Parathyroid adenoma (tissue), 2 donors: Measurements from ENCODE around the gene XKR8.

Experiments used
- H2AFZ ChIP-seq: fragments of 300-600 bp; sonication (generic); one replicate; pipeline ENCODE4 v1.7.0; 2017; ENCODE audit warnings: antibody characterized with exemption, mild to moderate bottlenecking
- H3K27ac ChIP-seq: fragments of 300-600 bp; sonication (generic); one replicate; pipeline ENCODE4 v1.7.0; 2017
- H3K27me3 ChIP-seq: fragments of 300-600 bp; sonication (generic); one replicate; pipeline ENCODE4 v1.7.0; 2017; ENCODE audit warnings: low read length; ENCODE audit not compliant: control insufficient read depth, insufficient read depth
- H3K36me3 ChIP-seq: fragments of 300-600 bp; sonication (generic); one replicate; pipeline ENCODE4 v1.7.0; 2017; ENCODE audit warnings: low read length; ENCODE audit not compliant: control insufficient read depth, insufficient read depth
- H3K4me1 ChIP-seq: fragments of 300-600 bp; sonication (generic); one replicate; pipeline ENCODE4 v1.7.0; 2017; ENCODE audit warnings: control low read depth
- H3K4me2 ChIP-seq: fragments of 300-600 bp; sonication (generic); one replicate; pipeline ENCODE4 v1.7.0; 2017; ENCODE audit warnings: low read length
- H3K4me3 ChIP-seq: fragments of 300-600 bp; sonication (generic); one replicate; pipeline ENCODE4 v1.7.0; 2017; ENCODE audit warnings: low read depth, low read length
- H3K79me2 ChIP-seq: fragments of 300-600 bp; sonication (generic); one replicate; pipeline ENCODE4 v1.7.0; 2017; ENCODE audit warnings: control low read depth
- H3K9ac ChIP-seq: fragments of 300-600 bp; sonication (generic); one replicate; pipeline ENCODE4 v1.7.0; 2017; ENCODE audit warnings: mild to moderate bottlenecking
- H3K9me3 ChIP-seq: fragments of 300-600 bp; sonication (generic); one replicate; pipeline ENCODE4 v1.7.0; 2017; ENCODE audit warnings: low read length; ENCODE audit not compliant: control insufficient read depth
- TF ChIP-seq, protein P1 (sequence below): fragments of 300-600 bp; sonication (generic); IDR thresholded peaks from one replicate; pipeline ENCODE4 v1.7.0; 2017; ENCODE audit warnings: antibody characterized with exemption, mild to moderate bottlenecking
- donor health status: primary hyperparathyroidism.

XKR8 gene

DNA sequence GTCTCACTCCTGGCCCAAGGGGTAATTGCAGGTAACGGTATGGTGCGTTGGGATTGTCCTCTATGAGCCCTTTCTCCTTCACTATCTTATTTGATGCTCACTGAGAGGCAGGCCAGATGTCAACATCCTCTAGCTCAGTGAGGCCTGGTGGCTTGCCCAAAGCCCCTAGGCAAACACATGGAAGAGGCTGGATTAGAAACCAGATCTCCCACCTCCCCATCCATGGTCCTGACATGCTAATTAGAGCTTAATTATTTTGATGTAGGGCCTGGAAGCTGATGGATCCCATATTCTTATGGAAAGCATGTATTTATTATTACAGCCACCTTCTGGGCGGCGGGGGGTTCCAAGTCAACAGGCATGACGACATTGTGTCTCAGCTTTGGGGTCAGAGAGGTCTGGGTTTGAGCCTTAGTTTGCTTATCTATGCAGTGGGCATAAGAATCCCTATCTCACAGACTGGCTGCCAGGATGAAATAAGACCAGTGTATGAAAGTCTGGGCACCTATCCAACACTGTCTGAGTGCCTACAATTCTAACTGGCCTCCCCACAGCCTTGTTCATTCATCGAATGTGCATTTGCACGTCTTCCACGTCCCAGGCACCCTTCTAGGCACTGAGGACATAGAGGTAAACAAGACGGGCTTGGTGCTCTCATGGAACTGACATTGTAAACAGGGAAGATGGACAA is 18.8 kb upstream of the XKR8 start:
- H3K36me3 ChIP-seq, result no peaks in the 10 kb centered on the region
- no peaks in the 10 kb centered on the region for H3K27me3 ChIP-seq
- no peak overlapping the region for H3K4me3 ChIP-seq
- no peaks in the 10 kb centered on the region for H3K9me3 ChIP-seq
- no peaks in the 10 kb centered on the region for H3K4me1 ChIP-seq
- no peak overlapping the region for H3K4me2 ChIP-seq
- TF ChIP-seq, protein P1, sequence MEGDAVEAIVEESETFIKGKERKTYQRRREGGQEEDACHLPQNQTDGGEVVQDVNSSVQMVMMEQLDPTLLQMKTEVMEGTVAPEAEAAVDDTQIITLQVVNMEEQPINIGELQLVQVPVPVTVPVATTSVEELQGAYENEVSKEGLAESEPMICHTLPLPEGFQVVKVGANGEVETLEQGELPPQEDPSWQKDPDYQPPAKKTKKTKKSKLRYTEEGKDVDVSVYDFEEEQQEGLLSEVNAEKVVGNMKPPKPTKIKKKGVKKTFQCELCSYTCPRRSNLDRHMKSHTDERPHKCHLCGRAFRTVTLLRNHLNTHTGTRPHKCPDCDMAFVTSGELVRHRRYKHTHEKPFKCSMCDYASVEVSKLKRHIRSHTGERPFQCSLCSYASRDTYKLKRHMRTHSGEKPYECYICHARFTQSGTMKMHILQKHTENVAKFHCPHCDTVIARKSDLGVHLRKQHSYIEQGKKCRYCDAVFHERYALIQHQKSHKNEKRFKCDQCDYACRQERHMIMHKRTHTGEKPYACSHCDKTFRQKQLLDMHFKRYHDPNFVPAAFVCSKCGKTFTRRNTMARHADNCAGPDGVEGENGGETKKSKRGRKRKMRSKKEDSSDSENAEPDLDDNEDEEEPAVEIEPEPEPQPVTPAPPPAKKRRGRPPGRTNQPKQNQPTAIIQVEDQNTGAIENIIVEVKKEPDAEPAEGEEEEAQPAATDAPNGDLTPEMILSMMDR, result no peak
- H2AFZ ChIP-seq, result no peak overlapping the region
- no peak overlapping the region for H3K9ac ChIP-seq
- no peak overlapping the region for H3K27ac ChIP-seq
- H3K79me2 ChIP-seq, result no peaks in the 10 kb centered on the region

DNA sequence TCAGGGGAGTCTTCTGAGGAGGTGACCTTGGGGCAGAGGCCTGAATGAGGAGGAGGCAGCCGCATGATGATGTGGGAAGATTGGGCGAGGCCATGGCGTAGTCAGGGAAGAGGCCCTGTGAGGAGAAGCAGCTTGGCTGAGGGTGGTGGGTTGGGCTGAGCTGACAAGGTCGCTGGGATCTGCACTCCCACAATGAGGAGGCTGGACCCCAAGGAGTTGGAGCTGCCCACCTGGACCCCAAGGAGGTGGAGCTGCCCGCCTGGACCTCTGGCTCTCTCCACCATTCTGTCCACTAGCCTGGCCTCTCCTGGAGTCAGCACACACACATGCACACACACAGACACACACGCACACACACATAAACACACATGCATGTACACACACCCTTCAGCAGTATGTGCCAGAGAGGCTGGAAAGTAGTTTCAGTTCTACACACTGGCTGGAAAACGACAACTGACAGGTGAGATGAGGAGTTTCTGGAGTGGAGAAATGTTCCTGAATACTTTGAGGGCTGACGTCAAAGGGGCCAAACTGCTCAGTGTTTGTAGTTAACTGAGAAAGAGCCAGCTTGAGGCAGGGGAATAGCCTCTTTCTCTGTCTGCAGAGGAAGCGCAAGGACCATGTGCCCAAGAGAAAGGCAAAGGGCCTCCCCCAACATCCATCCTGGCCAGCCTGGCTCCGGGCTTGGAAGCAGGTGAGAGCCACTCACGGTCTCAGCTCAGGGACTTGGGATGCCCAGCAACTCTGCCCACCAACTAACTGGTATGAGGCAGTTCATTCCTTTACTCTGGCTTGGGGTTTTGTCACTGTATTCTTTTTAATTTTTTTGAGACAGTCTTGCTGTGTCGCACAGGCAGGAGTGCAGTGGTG is 17.9 kb upstream of the XKR8 start:
- Histone ChIP-seq H3K4me3 (no peak overlapping the region), H3K27me3 (no peaks in the 10 kb centered on the region), H3K36me3 (no peaks in the 10 kb centered on the region), H3K9ac (no peak overlapping the region), H3K9me3 (no peaks in the 10 kb centered on the region), H3K79me2 (no peaks in the 10 kb centered on the region), H3K4me1 (no peaks in the 10 kb centered on the region), H2AFZ (no peak overlapping the region), H3K27ac (no peak overlapping the region), H3K4me2 (no peak overlapping the region)
- TF ChIP-seq, protein P1, result no peak

DNA sequence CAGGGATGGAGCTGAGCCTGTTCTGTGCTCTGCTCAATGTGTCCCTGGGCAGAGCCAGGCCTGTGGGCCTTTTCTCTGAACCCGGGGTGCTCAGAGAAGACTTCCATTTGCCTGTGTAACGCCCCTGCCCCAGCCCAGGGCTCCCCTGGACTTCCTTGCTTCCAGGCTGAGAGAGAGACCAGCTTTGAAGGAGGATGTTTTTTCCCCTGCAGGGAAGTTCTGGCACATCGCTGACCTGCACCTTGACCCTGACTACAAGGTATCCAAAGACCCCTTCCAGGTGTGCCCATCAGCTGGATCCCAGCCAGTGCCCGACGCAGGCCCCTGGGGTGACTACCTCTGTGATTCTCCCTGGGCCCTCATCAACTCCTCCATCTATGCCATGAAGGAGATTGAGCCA is 14.8 kb upstream of the XKR8 start:
- TF ChIP-seq, protein P1, result no peak
- H3K9me3 ChIP-seq, result no peaks in the 10 kb centered on the region
- no peaks in the 10 kb centered on the region for H3K36me3 ChIP-seq
- no peaks in the 10 kb centered on the region for H3K27me3 ChIP-seq
- H3K27ac ChIP-seq, result no peak overlapping the region
- no peak overlapping the region for H3K4me3 ChIP-seq
- no peaks in the 10 kb centered on the region for H3K79me2 ChIP-seq
- H3K4me1 ChIP-seq, result no peaks in the 10 kb centered on the region
- no peak overlapping the region for H2AFZ ChIP-seq
- H3K4me2 ChIP-seq, result no peak overlapping the region
- no peak overlapping the region for H3K9ac ChIP-seq

DNA sequence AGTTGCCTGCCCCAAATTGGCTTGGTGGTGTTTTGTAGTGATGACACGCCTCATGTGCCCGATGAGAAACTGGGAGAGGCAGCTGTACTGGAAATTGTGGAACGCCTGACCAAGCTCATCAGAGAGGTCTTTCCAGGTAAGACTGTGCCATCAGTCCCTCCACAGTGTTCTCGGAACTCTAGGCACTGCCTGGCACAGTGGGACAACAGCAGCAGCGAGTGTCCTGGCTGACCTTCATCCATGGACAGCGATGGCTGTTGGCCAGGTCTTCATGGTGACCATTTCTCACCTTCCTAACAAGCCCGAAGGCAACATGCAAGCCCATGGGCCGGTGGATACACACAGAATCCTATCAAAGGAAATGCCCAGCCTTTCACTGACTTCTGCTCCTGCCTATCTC is 10.7 kb upstream of the XKR8 start:
- TF ChIP-seq, protein P1, result no peak
- no peak overlapping the region for H2AFZ ChIP-seq
- H3K9ac ChIP-seq, result no peak overlapping the region
- no peak overlapping the region for H3K4me3 ChIP-seq
- H3K4me2 ChIP-seq, result no peak overlapping the region
- no peaks in the 10 kb centered on the region for H3K9me3 ChIP-seq
- no peaks in the 10 kb centered on the region for H3K36me3 ChIP-seq
- H3K79me2 ChIP-seq, result no peaks in the 10 kb centered on the region
- H3K27ac ChIP-seq, result no peak overlapping the region
- no peaks in the 10 kb centered on the region for H3K4me1 ChIP-seq
- no peaks in the 10 kb centered on the region for H3K27me3 ChIP-seq
